ENCODE measurements around the gene NECTIN1.

DNA sequence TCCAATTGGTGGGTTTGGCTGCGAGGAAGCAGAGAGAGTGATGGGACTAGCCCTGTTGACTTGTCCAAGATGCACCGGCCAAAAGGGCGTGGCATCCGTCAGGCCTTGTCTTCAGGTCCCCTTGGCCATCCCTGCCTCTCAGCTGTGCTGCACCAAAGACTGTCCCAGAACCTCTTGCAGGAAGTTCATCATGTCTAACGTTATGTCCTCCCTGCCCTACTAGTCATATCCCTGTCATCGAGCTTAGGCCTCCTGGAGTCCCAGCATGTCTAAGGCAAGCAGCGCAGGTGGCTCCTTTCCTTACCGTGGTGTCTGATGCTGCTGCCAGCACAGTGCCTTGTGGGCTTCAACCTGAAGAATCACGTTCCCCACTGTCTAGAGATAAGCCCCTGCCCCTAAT, 51.2 kb downstream of the NECTIN1 start:
- no peak for TF ChIP-seq POLR2A (IDR thresholded peaks at IDR 0.05)
- TF ChIP-seq POLR2AphosphoS5 (IDR thresholded peaks at IDR 0.05; ENCODE audit: insufficient read depth in 1 of 2, low read depth in 1 of 2), result no peak
